Neural cell (in vitro differentiated cells): ENCODE results near the gene CCDC149. TPM values are rescaled to one million over a fixed set of nuclear protein-coding genes. Genes with fewer than 3 reads are reported as not detected.

Experiments
- H2AFZ ChIP-seq: fragments of 200-600, 300-800 bp; sonication (generic), shearing (Covaris generic); 2 replicates; pipeline ENCODE4 v1.6.0; 2014; ENCODE audit warnings: low read depth, mild to moderate bottlenecking, antibody characterized with exemption, low read length, moderate library complexity
- H3F3A ChIP-seq: fragments of 200-600 bp; shearing (Covaris generic); 2 replicates; pipeline ENCODE4 v1.6.1; 2016; ENCODE audit warnings: mild to moderate bottlenecking, moderate library complexity, mixed read lengths, antibody characterized with exemption, low read length; ENCODE audit not compliant: insufficient read depth, poor library complexity, severe bottlenecking
- H3K27ac ChIP-seq: fragments of 200-600, 300-800 bp; sonication (generic), shearing (Covaris generic); 2 replicates; pipeline ENCODE4 v1.5.1; 2014; ENCODE audit warnings: mild to moderate bottlenecking, low read length, moderate library complexity
- H3K27me3 ChIP-seq: fragments of 300-800, 200-600 bp; sonication (generic), shearing (Covaris generic); 2 replicates; pipeline ENCODE4 v1.6.0; 2014; ENCODE audit warnings: mild to moderate bottlenecking, low read depth, low read length, moderate library complexity; ENCODE audit not compliant: insufficient read depth
- H3K36me3 ChIP-seq: fragments of 300-800, 200-600 bp; sonication (generic), shearing (Covaris generic); 2 replicates; pipeline ENCODE4 v1.5.1; 2014; ENCODE audit warnings: mild to moderate bottlenecking, antibody characterized with exemption, low read length, moderate library complexity; ENCODE audit not compliant: insufficient read depth
- H3K4me2 ChIP-seq: fragments of 300-800, 200-600 bp; sonication (generic), shearing (Covaris generic); 2 replicates; pipeline ENCODE4 v1.6.0; 2014; ENCODE audit warnings: mild to moderate bottlenecking, low read length
- H3K4me3 ChIP-seq: fragments of 300-800, 200-600 bp; sonication (generic), shearing (Covaris generic); 2 replicates; pipeline ENCODE4 v1.5.1; 2014; ENCODE audit warnings: mild to moderate bottlenecking, low read length, moderate library complexity
- H3K79me2 ChIP-seq: fragments of 200-600 bp; shearing (Covaris generic); replicated peaks from 2 replicates; pipeline ENCODE4 v1.6.0; 2014; ENCODE audit warnings: mild to moderate bottlenecking, low read length, moderate library complexity; ENCODE audit not compliant: insufficient read depth
- H3K9ac ChIP-seq: fragments of 300-800, 200-600 bp; sonication (generic), shearing (Covaris generic); 2 replicates; pipeline ENCODE4 v1.6.1; 2016; ENCODE audit warnings: mild to moderate bottlenecking, low read length, mixed read lengths
- H3K9me2 ChIP-seq: fragments of 200-600 bp; shearing (Covaris generic); 2 replicates; pipeline ENCODE4 v1.6.1; 2016; ENCODE audit warnings: mild to moderate bottlenecking, low read length, mixed read lengths; ENCODE audit not compliant: insufficient read depth
- H3K9me3 ChIP-seq: fragments of 200-600, 300-800 bp; sonication (generic), shearing (Covaris generic); 2 replicates; pipeline ENCODE4 v1.6.1; 2016; ENCODE audit warnings: mild to moderate bottlenecking, mixed run types, low read length, moderate library complexity, mixed read lengths
- H4K20me1 ChIP-seq: fragments of 200-600 bp; shearing (Covaris generic); 2 replicates; pipeline ENCODE4 v1.6.1; 2016; ENCODE audit warnings: mild to moderate bottlenecking, mixed run types; ENCODE audit not compliant: insufficient read depth
- EP300 ChIP-seq: fragments of 450-650 bp; conservative IDR thresholded peaks from 2 replicates; pipeline ENCODE4 v1.6.1; 2014; ENCODE audit warnings: antibody characterized with exemption, mild to moderate bottlenecking, moderate library complexity; ENCODE audit not compliant: poor library complexity, severe bottlenecking
- EZH2 ChIP-seq: fragments of 200-600, 300-800 bp; shearing (Covaris generic), sonication (generic); IDR thresholded peaks from 2 replicates; pipeline ENCODE4 v1.6.1; 2014; ENCODE audit warnings: antibody characterized with exemption, low read length, borderline replicate concordance, mild to moderate bottlenecking; ENCODE audit not compliant: insufficient read depth, poor library complexity, severe bottlenecking
- MXI1 ChIP-seq: fragments of 450-650 bp; conservative IDR thresholded peaks from 2 replicates; pipeline ENCODE4 v1.6.1; 2014; ENCODE audit warnings: antibody characterized with exemption, mild to moderate bottlenecking; ENCODE audit not compliant: poor library complexity, severe bottlenecking
- POLR2AphosphoS5 ChIP-seq: IDR thresholded peaks from 2 replicates; pipeline ENCODE4 v1.6.1; 2012
- RAD21 ChIP-seq: fragments of 450-650 bp; conservative IDR thresholded peaks from 2 replicates; pipeline ENCODE4 v1.6.1; 2014; ENCODE audit warnings: antibody characterized with exemption, mild to moderate bottlenecking, moderate library complexity
- SMC3 ChIP-seq: fragments of 450-650 bp; conservative IDR thresholded peaks from 2 replicates; pipeline ENCODE4 v1.6.1; 2014; ENCODE audit warnings: antibody characterized with exemption, mild to moderate bottlenecking, moderate library complexity; ENCODE audit not compliant: poor library complexity
- TAF1 ChIP-seq: IDR thresholded peaks from 2 replicates; pipeline ENCODE4 v1.6.1; 2012; ENCODE audit warnings: low read depth
- polyA plus RNA-seq: library from polyadenylated mRNA; depleted of rRNA; stranded (reverse); fragments of >200 nt; gene quantifications from 2 replicates; pipeline ENCODE4 v1.2.3, GENCODE V29; 2014
- TF ChIP-seq, protein P1 (sequence below): fragments of 450-650 bp; IDR thresholded peaks from 2 replicates; pipeline ENCODE4 v1.5.1; 2014; ENCODE audit warnings: antibody characterized with exemption, mild to moderate bottlenecking, moderate library complexity; ENCODE audit not compliant: poor library complexity, severe bottlenecking
- TF ChIP-seq, protein P2 (sequence below): IDR thresholded peaks from 2 replicates; pipeline ENCODE4 v1.6.1; 2012; ENCODE audit warnings: borderline replicate concordance

Gene CCDC149
- polyA plus RNA-seq, 1 donor from 2014 or later: 6.6 TPM

DNA sequence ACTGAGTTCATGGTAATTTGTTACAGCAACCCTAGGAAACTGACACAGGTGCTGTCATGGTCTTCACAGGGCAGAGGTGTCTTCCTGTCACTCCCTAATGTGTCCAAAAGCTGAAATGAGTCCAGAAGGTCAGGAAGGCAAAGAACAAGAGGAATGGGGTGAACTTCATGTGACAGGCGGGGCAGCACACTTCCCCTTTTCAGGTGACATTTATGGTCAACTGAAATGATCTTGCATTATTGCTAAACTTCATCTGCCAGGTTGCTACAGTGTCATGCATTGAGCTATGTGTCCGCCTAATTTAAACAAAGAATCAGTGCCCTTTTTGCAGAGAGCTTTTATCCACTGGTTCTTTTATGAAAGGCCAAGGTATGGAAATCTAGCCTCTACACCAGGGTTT is 15.9 kb upstream of the CCDC149 start:
- no peaks in the 10 kb centered on the region for H3K9me2 ChIP-seq
- H2AFZ ChIP-seq: no peak overlapping the region
- no peak overlapping the region for H3K9ac ChIP-seq
- no peak overlapping the region for H3K4me2 ChIP-seq
- H3K79me2 ChIP-seq: no peaks in the 10 kb centered on the region
- no peaks in the 10 kb centered on the region for H3K36me3 ChIP-seq
- H3K27ac ChIP-seq: no peak overlapping the region
- no peaks in the 10 kb centered on the region for H3F3A ChIP-seq
- no peaks in the 10 kb centered on the region for H3K27me3 ChIP-seq
- TF ChIP-seq TAF1 (no peak), SMC3 (no peak), MXI1 (no peak), RAD21 (no peak), EP300 (no peak), EZH2 (no peak), POLR2AphosphoS5 (no peak)
- TF ChIP-seq, protein P1, sequence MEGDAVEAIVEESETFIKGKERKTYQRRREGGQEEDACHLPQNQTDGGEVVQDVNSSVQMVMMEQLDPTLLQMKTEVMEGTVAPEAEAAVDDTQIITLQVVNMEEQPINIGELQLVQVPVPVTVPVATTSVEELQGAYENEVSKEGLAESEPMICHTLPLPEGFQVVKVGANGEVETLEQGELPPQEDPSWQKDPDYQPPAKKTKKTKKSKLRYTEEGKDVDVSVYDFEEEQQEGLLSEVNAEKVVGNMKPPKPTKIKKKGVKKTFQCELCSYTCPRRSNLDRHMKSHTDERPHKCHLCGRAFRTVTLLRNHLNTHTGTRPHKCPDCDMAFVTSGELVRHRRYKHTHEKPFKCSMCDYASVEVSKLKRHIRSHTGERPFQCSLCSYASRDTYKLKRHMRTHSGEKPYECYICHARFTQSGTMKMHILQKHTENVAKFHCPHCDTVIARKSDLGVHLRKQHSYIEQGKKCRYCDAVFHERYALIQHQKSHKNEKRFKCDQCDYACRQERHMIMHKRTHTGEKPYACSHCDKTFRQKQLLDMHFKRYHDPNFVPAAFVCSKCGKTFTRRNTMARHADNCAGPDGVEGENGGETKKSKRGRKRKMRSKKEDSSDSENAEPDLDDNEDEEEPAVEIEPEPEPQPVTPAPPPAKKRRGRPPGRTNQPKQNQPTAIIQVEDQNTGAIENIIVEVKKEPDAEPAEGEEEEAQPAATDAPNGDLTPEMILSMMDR: no peak
- TF ChIP-seq, protein P2, sequence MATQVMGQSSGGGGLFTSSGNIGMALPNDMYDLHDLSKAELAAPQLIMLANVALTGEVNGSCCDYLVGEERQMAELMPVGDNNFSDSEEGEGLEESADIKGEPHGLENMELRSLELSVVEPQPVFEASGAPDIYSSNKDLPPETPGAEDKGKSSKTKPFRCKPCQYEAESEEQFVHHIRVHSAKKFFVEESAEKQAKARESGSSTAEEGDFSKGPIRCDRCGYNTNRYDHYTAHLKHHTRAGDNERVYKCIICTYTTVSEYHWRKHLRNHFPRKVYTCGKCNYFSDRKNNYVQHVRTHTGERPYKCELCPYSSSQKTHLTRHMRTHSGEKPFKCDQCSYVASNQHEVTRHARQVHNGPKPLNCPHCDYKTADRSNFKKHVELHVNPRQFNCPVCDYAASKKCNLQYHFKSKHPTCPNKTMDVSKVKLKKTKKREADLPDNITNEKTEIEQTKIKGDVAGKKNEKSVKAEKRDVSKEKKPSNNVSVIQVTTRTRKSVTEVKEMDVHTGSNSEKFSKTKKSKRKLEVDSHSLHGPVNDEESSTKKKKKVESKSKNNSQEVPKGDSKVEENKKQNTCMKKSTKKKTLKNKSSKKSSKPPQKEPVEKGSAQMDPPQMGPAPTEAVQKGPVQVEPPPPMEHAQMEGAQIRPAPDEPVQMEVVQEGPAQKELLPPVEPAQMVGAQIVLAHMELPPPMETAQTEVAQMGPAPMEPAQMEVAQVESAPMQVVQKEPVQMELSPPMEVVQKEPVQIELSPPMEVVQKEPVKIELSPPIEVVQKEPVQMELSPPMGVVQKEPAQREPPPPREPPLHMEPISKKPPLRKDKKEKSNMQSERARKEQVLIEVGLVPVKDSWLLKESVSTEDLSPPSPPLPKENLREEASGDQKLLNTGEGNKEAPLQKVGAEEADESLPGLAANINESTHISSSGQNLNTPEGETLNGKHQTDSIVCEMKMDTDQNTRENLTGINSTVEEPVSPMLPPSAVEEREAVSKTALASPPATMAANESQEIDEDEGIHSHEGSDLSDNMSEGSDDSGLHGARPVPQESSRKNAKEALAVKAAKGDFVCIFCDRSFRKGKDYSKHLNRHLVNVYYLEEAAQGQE: no peak
- H4K20me1 ChIP-seq: no peaks in the 10 kb centered on the region
- no peaks in the 10 kb centered on the region for H3K9me3 ChIP-seq
- no peak overlapping the region for H3K4me3 ChIP-seq

DNA sequence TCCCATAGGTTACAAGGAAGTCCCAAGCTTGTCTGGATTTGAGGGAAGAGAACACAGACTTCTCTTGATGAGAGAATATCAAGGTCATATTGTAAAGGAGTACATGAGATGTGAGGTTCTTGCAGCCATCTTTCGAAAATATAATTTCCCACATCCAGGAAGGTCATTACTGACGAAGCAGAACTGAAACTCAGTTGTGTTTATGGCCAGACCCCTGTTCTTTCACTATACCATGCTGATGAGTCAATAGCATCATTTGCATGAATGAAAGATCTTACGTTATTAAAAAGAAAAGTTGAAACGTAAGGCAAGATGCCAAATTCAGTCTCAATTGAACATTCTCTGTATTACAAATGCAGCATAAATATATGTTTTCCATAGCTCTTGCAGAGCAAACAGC is 14.2 kb upstream of the CCDC149 start:
- Histone ChIP-seq H3K9ac (no peak overlapping the region), H3K9me2 (no peaks in the 10 kb centered on the region), H3K4me2 (no peak overlapping the region), H3K9me3 (no peaks in the 10 kb centered on the region), H3K27ac (no peak overlapping the region), H3K4me3 (no peak overlapping the region), H3K36me3 (no peaks in the 10 kb centered on the region), H3K79me2 (no peaks in the 10 kb centered on the region), H4K20me1 (no peaks in the 10 kb centered on the region), H2AFZ (no peak overlapping the region), H3F3A (no peaks in the 10 kb centered on the region), H3K27me3 (no peaks in the 10 kb centered on the region)
- TF ChIP-seq POLR2AphosphoS5: no peak

DNA sequence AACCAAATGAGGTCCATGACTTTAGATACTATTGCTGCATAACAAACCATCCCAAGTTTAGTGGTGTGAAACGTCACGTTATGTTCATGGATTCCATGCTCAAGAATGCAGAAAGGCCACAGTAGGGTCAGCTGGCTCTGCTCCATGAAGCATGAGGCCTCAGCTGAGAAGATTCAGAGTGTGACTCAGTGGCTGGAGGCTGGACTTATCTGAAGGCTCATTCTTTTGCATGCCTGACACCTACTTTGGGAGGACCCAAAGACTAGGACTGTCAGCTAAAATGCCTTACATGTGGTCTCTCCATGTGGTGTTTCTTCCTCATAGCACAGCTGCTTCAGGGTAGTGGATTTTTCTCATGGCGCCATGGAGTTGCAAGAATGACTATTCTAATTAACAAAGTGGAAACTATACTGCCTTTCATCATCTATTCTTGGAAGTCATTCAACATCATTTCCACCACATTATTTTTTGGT is 11.5 kb upstream of the CCDC149 start:
- H3K9me2 ChIP-seq: no peaks in the 10 kb centered on the region
- no peaks in the 10 kb centered on the region for H3K27me3 ChIP-seq
- H3K36me3 ChIP-seq: no peaks in the 10 kb centered on the region
- no peak overlapping the region for H3K4me3 ChIP-seq
- no peak overlapping the region for H3K9ac ChIP-seq
- H2AFZ ChIP-seq: no peak overlapping the region
- TF ChIP-seq MXI1: no peak
- TF ChIP-seq, protein P1: no peak
- TF ChIP-seq, protein P2: no peak
- no peaks in the 10 kb centered on the region for H4K20me1 ChIP-seq
- no peaks in the 10 kb centered on the region for H3K79me2 ChIP-seq
- H3K9me3 ChIP-seq: peaks cover 3% of the 10 kb centered on the region
- no peaks in the 10 kb centered on the region for H3F3A ChIP-seq
- no peak overlapping the region for H3K4me2 ChIP-seq
- no peak overlapping the region for H3K27ac ChIP-seq
